Urothelium cell line (cell line): ENCODE measurements around the gene TREX2.

Experiments
- DNase-seq: peaks from one replicate; pipeline ENCODE4 v3.0.0; 2011; ENCODE audit warnings: low spot score, mixed read lengths
- FAIRE-seq: peaks from 2 replicates; lab custom pipeline; 2011; peaks lifted over from hg19 to GRCh38; lab: Jason Lieb, UNC

Gene TREX2

GRCh38 chrX:153457136-153457825 lies 11.4 kb upstream of the TREX2 start:
- DNase-seq (no peak), FAIRE-seq (no peak)

GRCh38 chrX:153456704-153457103 lies 10.8 kb upstream of the TREX2 start:
- FAIRE-seq (no peak), DNase-seq (no peak)

GRCh38 chrX:153456161-153456560 lies 10.3 kb upstream of the TREX2 start:
- no peak for DNase-seq
- no peak for FAIRE-seq

- FAIRE-seq (no peak), DNase-seq (no peak)
Measured at GRCh38 chrX:153455571-153455970, 9.7 kb upstream of the TREX2 start.

GRCh38 chrX:153454901-153455550 lies 9.2 kb upstream of the TREX2 start:
- DNase-seq (no peak), FAIRE-seq (no peak)

- FAIRE-seq = no peak
- DNase-seq = no peak
Measured at GRCh38 chrX:153450949-153451277, 5.1 kb upstream of the TREX2 start.

- DNase-seq = no peak
- no peak for FAIRE-seq
Measured at GRCh38 chrX:153450114-153450948, 4.5 kb upstream of the TREX2 start.

GRCh38 chrX:153449368-153450113 lies 3.7 kb upstream of the TREX2 start:
- no peak for FAIRE-seq

GRCh38 chrX:153448556-153449367 lies 2.9 kb upstream of the TREX2 start:
- FAIRE-seq = no peak
- no peak for DNase-seq

More at GRCh38 chrX:153449368-153450113, 3.7 kb upstream of the TREX2 start:
- no peak for DNase-seq

- FAIRE-seq (no peak), DNase-seq (no peak)
Measured at GRCh38 chrX:153447581-153447960, 1.7 kb upstream of the TREX2 start.

- DNase-seq (no peak), FAIRE-seq (no peak)
Measured at GRCh38 chrX:153446950-153447580, 1.2 kb upstream of the TREX2 start.

- no peak for DNase-seq
- FAIRE-seq = no peak
Measured at GRCh38 chrX:153446636-153446936, 730 bp upstream of the TREX2 start.

GRCh38 chrX:153445106-153445855 lies 575 bp downstream of the TREX2 start:
- no peak for DNase-seq
- no peak for FAIRE-seq

- DNase-seq = no peak
- no peak for FAIRE-seq
Measured at GRCh38 chrX:153444333-153445011, 1.4 kb downstream of the TREX2 start.

- FAIRE-seq (no peak), DNase-seq (no peak)
Measured at GRCh38 chrX:153443476-153444332, 2.2 kb downstream of the TREX2 start.

GRCh38 chrX:153442463-153442862 lies 3.4 kb downstream of the TREX2 start:
- DNase-seq (no peak), FAIRE-seq (no peak)

- DNase-seq = no peak
- no peak for FAIRE-seq
Measured at GRCh38 chrX:153441981-153442380, 3.9 kb downstream of the TREX2 start.

GRCh38 chrX:153441296-153441695 lies 4.6 kb downstream of the TREX2 start:
- peak; percentile 18 for DNase-seq
- no peak for FAIRE-seq
